A673 (cell line): ENCODE results near the gene PDXP. TPM values are rescaled to one million over a fixed set of nuclear protein-coding genes. Genes with fewer than 3 reads are reported as not detected.
"Not testable (repeated sequence)": the region's sequence is repeated elsewhere in the genome, so short reads cannot be mapped to it uniquely, and the experiment has no call there.

ENCODE experiments used
- BruUV-seq: library from RNA; stranded (reverse); fragments of 400-500 nt; replicated peaks from 2 replicates; lab custom pipeline; 2021; lab: Mats Ljungman, UMichigan
- CTCF ChIA-PET: fragments of 300-600 bp; sonication (Branson Sonifier 250); formaldehyde crosslinking; loops from one replicate; lab custom pipeline; 2022; ENCODE audit warnings: antibody characterized with exemption; lab: Charles Lee
- POLR2A ChIA-PET: fragments of 300-600 bp; sonication (Branson Sonifier 250); formaldehyde crosslinking; loops from one replicate; lab custom pipeline; 2022; ENCODE audit warnings: antibody characterized with exemption; ENCODE audit not compliant: low non-redundant PET; lab: Charles Lee
- DNase-seq: peaks from one replicate; pipeline ENCODE4 v3.0.0-alpha.2; 2015; ENCODE audit warnings: low spot score
- H3K27ac ChIP-seq: fragments of 200-600 bp; sonication (generic); 2 replicates; pipeline ENCODE4 v1.5.1; 2016; ENCODE audit warnings: mixed run types, low read depth, mild to moderate bottlenecking, mixed read lengths, antibody characterized with exemption, low read length; ENCODE audit not compliant: poor library complexity, severe bottlenecking
- H3K27me3 ChIP-seq: fragments of 200-600 bp; sonication (generic); replicated peaks from 2 replicates; pipeline ENCODE4 v1.6.1; 2017; ENCODE audit warnings: mixed run types, low read depth, mild to moderate bottlenecking, mixed read lengths, antibody characterized with exemption, low read length; ENCODE audit not compliant: insufficient read depth, poor library complexity
- H3K36me3 ChIP-seq: fragments of 200-600 bp; sonication (generic); 2 replicates; pipeline ENCODE4 v1.6.1; 2016; ENCODE audit warnings: mixed run types, mild to moderate bottlenecking, mixed read lengths, antibody characterized with exemption, low read length; ENCODE audit not compliant: insufficient read depth, poor library complexity, severe bottlenecking
- H3K4me1 ChIP-seq: fragments of 200-600 bp; sonication (generic); 2 replicates; pipeline ENCODE4 v1.6.1; 2017; ENCODE audit warnings: mixed run types, mild to moderate bottlenecking, mixed read lengths, antibody characterized with exemption, low read length; ENCODE audit not compliant: insufficient read depth, poor library complexity, severe bottlenecking
- H3K4me3 ChIP-seq: fragments of 200-600 bp; sonication (generic); 2 replicates; pipeline ENCODE4 v1.5.1; 2016; ENCODE audit warnings: low read depth, mixed run types, mild to moderate bottlenecking, mixed read lengths, low read length; ENCODE audit not compliant: poor library complexity, severe bottlenecking
- H3K9me3 ChIP-seq: fragments of 200-600 bp; sonication (generic); 2 replicates; pipeline ENCODE4 v1.6.1; 2016; ENCODE audit warnings: mixed run types, low read depth, mild to moderate bottlenecking, mixed read lengths, antibody characterized with exemption, low read length; ENCODE audit not compliant: poor library complexity, severe bottlenecking
- EZH2 ChIP-seq: fragments of 200-600 bp; sonication (generic); IDR thresholded peaks from 2 replicates; pipeline ENCODE4 v1.6.1; 2017; ENCODE audit warnings: borderline replicate concordance, low read depth, mild to moderate bottlenecking, mixed read lengths, antibody characterized with exemption, low read length; ENCODE audit not compliant: poor library complexity, severe bottlenecking
- intact Hi-C: fragments of 100-400 bp; cut with micrococcal nuclease; formaldehyde crosslinking; loops from one replicate; pipeline ENCODE4 v1.10.0; 2022; ENCODE audit not compliant: unreplicated experiment
- total RNA-seq: library from RNA; stranded (reverse); gene quantifications from 2 replicates; pipeline ENCODE4 v1.2.3, GENCODE V29; 2021
- TF ChIP-seq, protein P1 (sequence below): fragments of 300-800, 200-600 bp; sonication (generic); conservative IDR thresholded peaks from 2 replicates; pipeline ENCODE4 v1.5.1; 2017; ENCODE audit warnings: low read depth, mild to moderate bottlenecking, antibody characterized with exemption, low read length, moderate library complexity, mixed read lengths

The PDXP gene
- total RNA-seq, 1 experiment from 2014 or later: 63.5 TPM

DNA sequence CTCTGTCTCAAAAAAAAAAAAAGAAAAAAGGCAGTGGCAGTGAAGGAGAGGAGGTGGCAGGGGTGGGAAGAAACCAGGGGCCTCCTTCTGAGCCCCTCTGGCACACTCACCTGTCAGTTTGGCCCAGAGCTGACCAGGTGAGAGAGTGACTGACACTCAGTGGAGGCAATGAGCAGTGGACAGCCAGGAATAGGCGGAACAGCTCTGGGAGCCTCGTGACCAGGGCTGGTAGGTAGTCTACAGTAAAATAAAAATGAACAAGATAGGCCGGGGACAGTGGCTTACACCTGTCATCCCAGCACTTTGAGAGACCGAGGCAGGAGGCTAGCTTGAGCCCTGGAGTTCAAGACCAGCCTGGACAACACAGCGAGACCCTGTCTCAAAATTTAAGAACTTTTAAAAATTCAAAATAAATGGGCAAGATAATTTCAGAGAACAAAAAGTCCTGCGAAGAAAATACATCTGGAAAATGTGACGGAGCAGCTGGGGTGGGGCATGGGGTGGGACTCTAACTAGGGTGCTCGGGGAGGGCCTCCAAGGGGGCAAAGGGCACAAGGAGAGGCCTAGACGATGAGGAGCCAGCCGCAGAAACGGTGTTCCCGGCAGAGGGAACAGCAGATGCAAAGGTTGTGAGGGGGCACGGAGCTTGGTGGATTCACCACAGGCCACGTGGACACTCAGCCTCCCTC is 3.8 kb upstream of the PDXP start:
- no peak overlapping the region for H3K4me3 ChIP-seq
- POLR2A ChIA-PET: interaction anchor here (0.5 kb wide), 1 partner anchor 7 kb away, joined by 9 read pairs; no protein-coding TSS in a partner anchor
- DNase-seq: no peak
- no peaks in the 10 kb centered on the region for H3K9me3 ChIP-seq
- no peak for TF ChIP-seq EZH2
- TF ChIP-seq, protein P1, sequence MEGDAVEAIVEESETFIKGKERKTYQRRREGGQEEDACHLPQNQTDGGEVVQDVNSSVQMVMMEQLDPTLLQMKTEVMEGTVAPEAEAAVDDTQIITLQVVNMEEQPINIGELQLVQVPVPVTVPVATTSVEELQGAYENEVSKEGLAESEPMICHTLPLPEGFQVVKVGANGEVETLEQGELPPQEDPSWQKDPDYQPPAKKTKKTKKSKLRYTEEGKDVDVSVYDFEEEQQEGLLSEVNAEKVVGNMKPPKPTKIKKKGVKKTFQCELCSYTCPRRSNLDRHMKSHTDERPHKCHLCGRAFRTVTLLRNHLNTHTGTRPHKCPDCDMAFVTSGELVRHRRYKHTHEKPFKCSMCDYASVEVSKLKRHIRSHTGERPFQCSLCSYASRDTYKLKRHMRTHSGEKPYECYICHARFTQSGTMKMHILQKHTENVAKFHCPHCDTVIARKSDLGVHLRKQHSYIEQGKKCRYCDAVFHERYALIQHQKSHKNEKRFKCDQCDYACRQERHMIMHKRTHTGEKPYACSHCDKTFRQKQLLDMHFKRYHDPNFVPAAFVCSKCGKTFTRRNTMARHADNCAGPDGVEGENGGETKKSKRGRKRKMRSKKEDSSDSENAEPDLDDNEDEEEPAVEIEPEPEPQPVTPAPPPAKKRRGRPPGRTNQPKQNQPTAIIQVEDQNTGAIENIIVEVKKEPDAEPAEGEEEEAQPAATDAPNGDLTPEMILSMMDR: no peak
- BruUV-seq: no TSS peak
- H3K36me3 ChIP-seq: no peaks in the 10 kb centered on the region
- CTCF ChIA-PET: interaction anchor here (0.6 kb wide), 1 partner anchor 209 kb away, joined by 6 read pairs; no protein-coding TSS in a partner anchor
- H3K4me1 ChIP-seq: peaks cover 1% of the 10 kb centered on the region
- no peak overlapping the region for H3K27ac ChIP-seq
- H3K27me3 ChIP-seq: no peaks in the 10 kb centered on the region
- intact Hi-C loops: no loop called here

DNA sequence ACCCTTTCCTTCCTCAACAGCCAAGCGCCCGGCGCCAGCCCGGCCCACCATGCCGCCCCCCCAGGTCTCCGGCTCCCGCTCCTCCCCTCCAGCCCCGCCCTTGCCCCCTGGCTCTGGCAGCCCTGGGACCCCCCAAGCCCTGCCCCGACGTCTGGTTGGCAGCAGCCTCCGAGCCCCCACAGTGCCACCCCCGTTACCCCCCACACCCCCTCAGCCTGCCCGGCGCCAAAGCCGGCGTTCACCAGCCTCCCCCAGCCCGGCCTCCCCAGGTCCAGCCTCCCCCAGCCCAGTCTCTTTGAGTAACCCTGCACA is 3.3 kb upstream of the PDXP start:
- POLR2A ChIA-PET: interaction anchor here (0.5 kb wide), 1 partner anchor 7 kb away, joined by 9 read pairs; no protein-coding TSS in a partner anchor
- no peaks in the 10 kb centered on the region for H3K27me3 ChIP-seq
- peaks cover 6% of the 10 kb centered on the region for H3K4me1 ChIP-seq
- no peak overlapping the region for H3K27ac ChIP-seq
- TF ChIP-seq, protein P1: no peak
- no peak for TF ChIP-seq EZH2
- no peak for DNase-seq
- CTCF ChIA-PET: no interaction called here
- H3K4me3 ChIP-seq: no peak overlapping the region
- intact Hi-C loops: no loop called here
- H3K9me3 ChIP-seq: no peaks in the 10 kb centered on the region
- no peaks in the 10 kb centered on the region for H3K36me3 ChIP-seq
- BruUV-seq: no TSS peak

DNA sequence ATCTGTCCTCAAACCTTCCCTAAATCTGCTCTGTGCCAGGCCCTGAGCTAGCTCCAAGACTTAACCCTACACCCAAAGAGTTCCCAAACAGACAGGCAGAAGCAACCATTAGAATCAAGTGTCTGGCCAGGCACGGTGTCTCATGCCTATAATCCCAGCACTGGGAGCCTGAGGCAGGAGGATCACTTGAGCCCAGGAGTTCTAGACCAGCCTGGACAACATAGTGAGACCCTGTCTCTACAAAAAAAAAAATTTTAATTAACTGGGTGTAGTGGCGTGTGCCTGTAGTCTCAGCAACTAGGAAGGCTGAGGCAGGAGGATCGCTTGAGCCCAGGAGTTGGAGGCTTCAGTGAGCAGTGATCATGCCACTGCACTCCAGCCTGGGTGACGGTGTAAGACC is 1.9 kb upstream of the PDXP start:
- H3K4me3 ChIP-seq, H3K36me3 ChIP-seq, DNase-seq, BruUV-seq, H3K9me3 ChIP-seq, POLR2A ChIA-PET, H3K27ac ChIP-seq, intact Hi-C loops, H3K27me3 ChIP-seq, CTCF ChIA-PET: not testable (repeated sequence)
- H3K4me1 ChIP-seq: peaks cover 20% of the 10 kb centered on the region
